ENCODE data around the gene CALY.

CALY gene

DNA sequence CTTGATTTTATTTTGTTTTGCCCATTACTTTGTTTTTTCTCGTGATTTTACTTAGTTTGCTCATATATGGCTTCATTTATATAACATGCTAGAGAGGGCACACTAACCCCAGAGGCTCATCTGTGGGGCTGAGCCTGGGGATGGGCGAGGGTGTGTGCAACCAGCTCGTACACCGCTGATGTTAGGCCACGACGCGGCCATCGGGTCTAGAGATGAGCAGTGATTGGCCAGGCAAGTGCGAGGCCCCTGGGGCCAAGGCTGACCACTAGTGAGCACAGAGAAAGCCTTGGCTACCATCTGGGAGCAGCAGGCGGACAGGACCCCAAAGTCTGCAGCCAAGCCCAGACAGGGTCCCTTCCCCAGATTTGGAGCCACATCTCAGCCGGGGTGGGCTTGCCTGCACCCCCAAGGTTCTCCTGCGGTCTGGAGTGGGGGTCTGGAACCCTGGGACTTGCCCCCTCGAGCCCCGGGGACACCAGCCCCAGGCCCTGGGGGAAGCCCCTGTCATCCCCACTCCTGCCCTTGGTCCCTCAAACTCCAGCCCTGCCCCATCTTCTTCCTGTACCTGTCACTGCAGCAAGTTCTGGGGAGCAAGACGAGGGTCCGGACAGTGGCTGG is 17.4 kb upstream of the CALY start:
- Histone ChIP-seq H3K4me1 (ENCODE audit: control insufficient read depth, insufficient read depth, low read depth, low read length) (peaks cover 27% of the 10 kb centered on the region), H3K4me2 (ENCODE audit: low read length, poor library complexity, severe bottlenecking) (no peak overlapping the region), H3K79me1 (replicated peaks; ENCODE audit: low read length, poor library complexity, severe bottlenecking) (peaks cover 16% of the 10 kb centered on the region), H2AFZ (ENCODE audit: low read depth, low read length) (no peak overlapping the region), H3K4me3 (ENCODE audit: insufficient read depth in 1 of 2, low read depth in 1 of 2, low read length in 2 of 2) (no peak overlapping the region), H3K36me3 (ENCODE audit: control insufficient read depth in 1 of 2, insufficient read depth in 2 of 2, low read depth in 1 of 2, low read length in 2 of 2) (peaks cover 0 to 26% of the 10 kb centered on the region in 2 experiments), H3K9me3 (ENCODE audit: control insufficient read depth, low read length) (no peaks in the 10 kb centered on the region), H4K91ac (ENCODE audit: low read length) (no peak overlapping the region), H2BK5ac (ENCODE audit: low read depth, low read length, poor library complexity, severe bottlenecking) (no peak overlapping the region), H2BK120ac (ENCODE audit: low read depth, low read length) (no peak overlapping the region), H2AK5ac (ENCODE audit: low read length, severe bottlenecking) (no peak overlapping the region), H3K23ac (ENCODE audit: low read length in 2 of 2) (no peak overlapping the region), H4K8ac (ENCODE audit: low read length) (no peak overlapping the region), H2BK12ac (ENCODE audit: low read length in 2 of 2) (no peak overlapping the region), H3K4ac (ENCODE audit: low read depth in 1 of 2, low read length in 2 of 2) (no peak overlapping the region), H2BK15ac (ENCODE audit: low read depth, poor library complexity, severe bottlenecking) (no peak overlapping the region), H3K14ac (ENCODE audit: low read length in 2 of 2) (no peak overlapping the region), H3K27ac (ENCODE audit: low read length, poor library complexity, severe bottlenecking) (no peak overlapping the region), H3K9ac (ENCODE audit: low read length) (no peak overlapping the region), H3K27me3 (ENCODE audit: control insufficient read depth in 1 of 2, insufficient read depth in 1 of 2, low read length in 2 of 2) (peaks cover 3 to 45% of the 10 kb centered on the region in 2 experiments), H3K18ac (ENCODE audit: low read depth in 1 of 2, low read length in 2 of 2) (no peak overlapping the region)
- 88% methylated on average over 15 of the region's 16 CpGs for WGBS
- no peak for DNase-seq

DNA sequence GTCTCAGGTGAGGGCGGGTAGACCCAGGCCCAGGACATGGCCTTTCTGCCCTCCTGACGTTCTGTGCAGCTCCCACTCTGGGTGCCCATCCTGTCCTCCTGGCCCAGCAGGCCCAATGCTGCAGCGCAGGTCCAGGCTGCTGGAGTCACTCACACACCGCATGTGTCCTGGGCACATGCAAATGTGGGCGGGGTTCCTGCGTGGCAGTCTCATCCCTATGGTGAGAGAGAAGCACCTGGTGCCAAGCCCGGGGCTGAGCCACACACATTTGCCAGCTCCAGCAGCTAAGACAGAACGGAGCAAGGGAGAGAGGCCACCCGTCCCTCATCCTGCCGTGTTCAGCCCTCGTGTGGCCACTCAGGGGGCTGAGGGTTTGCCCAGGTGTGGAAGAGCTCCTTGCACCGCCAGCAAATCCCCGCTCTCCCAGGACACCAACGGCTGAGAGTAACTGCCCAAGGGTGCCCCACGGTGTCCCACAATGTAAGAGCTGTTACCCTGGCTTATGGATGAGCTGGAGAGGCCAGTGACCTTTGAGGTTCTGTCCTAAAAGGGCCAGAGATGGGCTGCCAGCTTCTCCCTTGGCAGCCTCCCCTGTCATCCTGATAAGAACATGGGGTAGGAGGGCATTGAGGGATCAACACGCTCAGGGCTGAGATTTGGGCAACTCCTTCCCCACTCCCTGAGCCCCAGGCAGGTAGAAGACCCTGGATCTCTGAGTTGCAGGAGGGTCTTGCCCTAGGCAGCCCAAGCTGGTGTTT is 16.7 kb upstream of the CALY start:
- Histone ChIP-seq H2BK120ac (ENCODE audit: low read depth, low read length) (no peak overlapping the region), H3K27ac (ENCODE audit: low read length, poor library complexity, severe bottlenecking) (no peak overlapping the region), H3K9me3 (ENCODE audit: control insufficient read depth, low read length) (no peaks in the 10 kb centered on the region), H2AK5ac (ENCODE audit: low read length, severe bottlenecking) (no peak overlapping the region), H3K27me3 (ENCODE audit: control insufficient read depth in 1 of 2, insufficient read depth in 1 of 2, low read length in 2 of 2) (peaks cover 5 to 46% of the 10 kb centered on the region in 2 experiments), H3K14ac (ENCODE audit: low read length in 2 of 2) (no peak overlapping the region), H3K4me3 (ENCODE audit: insufficient read depth in 1 of 2, low read depth in 1 of 2, low read length in 2 of 2) (no peak overlapping the region), H3K79me1 (replicated peaks; ENCODE audit: low read length, poor library complexity, severe bottlenecking) (peaks cover 16% of the 10 kb centered on the region), H3K36me3 (ENCODE audit: control insufficient read depth in 1 of 2, insufficient read depth in 2 of 2, low read depth in 1 of 2, low read length in 2 of 2) (peaks cover 0 to 26% of the 10 kb centered on the region in 2 experiments), H3K4me2 (ENCODE audit: low read length, poor library complexity, severe bottlenecking) (no peak overlapping the region), H2BK12ac (ENCODE audit: low read length in 2 of 2) (no peak overlapping the region), H2BK15ac (ENCODE audit: low read depth, poor library complexity, severe bottlenecking) (no peak overlapping the region), H3K4ac (ENCODE audit: low read depth in 1 of 2, low read length in 2 of 2) (no peak overlapping the region), H2BK5ac (ENCODE audit: low read depth, low read length, poor library complexity, severe bottlenecking) (no peak overlapping the region), H2AFZ (ENCODE audit: low read depth, low read length) (no peak overlapping the region), H3K9ac (ENCODE audit: low read length) (no peak overlapping the region), H4K91ac (ENCODE audit: low read length) (no peak overlapping the region), H3K4me1 (ENCODE audit: control insufficient read depth, insufficient read depth, low read depth, low read length) (peaks cover 29% of the 10 kb centered on the region), H4K8ac (ENCODE audit: low read length) (no peak overlapping the region), H3K18ac (ENCODE audit: low read depth in 1 of 2, low read length in 2 of 2) (no peak overlapping the region), H3K23ac (ENCODE audit: low read length in 2 of 2) (no peak overlapping the region)
- DNase-seq: no peak
- WGBS: 78% methylated on average over 16 of the region's 16 CpGs

DNA sequence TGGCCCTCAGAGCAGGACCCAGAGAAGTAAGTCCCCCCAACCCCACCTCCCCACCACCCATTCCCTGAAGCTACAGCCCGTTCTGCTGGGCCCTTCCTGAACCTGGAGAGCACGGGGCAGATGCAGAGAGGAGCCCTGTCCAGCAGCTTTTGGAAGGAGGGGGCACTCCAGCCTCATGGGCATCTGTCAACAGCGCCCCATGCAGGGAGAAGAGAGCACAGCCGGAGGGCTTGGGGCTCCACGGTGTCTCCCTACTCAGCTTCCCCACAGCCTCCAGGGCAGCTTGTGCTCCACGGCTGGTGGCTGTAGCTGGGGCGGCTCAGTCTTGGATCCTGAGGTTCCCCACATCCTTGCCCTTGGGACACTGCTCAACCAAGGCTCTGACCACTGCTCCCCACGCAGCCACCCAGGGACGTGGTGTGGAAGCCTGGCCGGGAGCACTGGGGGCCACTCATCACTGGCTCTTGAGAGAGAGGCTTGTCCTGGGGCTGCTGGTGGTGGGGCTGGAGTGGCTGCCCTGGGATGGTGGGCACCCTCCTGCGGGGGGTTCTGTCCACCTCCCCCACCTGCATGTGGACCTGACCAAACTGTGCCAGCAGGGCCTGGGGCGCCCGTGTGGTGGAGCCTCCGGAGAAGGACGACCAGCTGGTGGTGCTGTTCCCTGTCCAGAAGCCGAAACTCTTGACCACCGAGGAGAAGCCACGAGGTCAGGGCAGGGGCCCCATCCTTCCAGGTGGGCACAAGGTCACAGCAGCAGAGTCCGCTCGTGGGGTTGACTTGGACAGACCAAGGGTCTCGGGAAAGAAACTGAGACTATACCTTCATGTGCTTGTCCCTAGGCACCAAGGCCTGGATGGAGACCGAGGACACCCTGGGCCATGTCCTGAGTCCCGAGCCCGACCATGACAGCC is 15.0 kb upstream of the CALY start:
- no peak overlapping the region for H2BK12ac ChIP-seq (ENCODE audit: low read length in 2 of 2)
- H3K27me3 ChIP-seq (ENCODE audit: control insufficient read depth in 1 of 2, insufficient read depth in 1 of 2, low read length in 2 of 2): peaks cover 8 to 57% of the 10 kb centered on the region in 2 experiments
- no peak overlapping the region for H2BK5ac ChIP-seq (ENCODE audit: low read depth, low read length, poor library complexity, severe bottlenecking)
- H4K91ac ChIP-seq (ENCODE audit: low read length): no peak overlapping the region
- H4K8ac ChIP-seq (ENCODE audit: low read length): no peak overlapping the region
- 76% methylated on average over 23 of the region's 24 CpGs for WGBS
- H3K4me3 ChIP-seq (ENCODE audit: insufficient read depth in 1 of 2, low read depth in 1 of 2, low read length in 2 of 2): no peak overlapping the region
- no peak overlapping the region for H3K23ac ChIP-seq (ENCODE audit: low read length in 2 of 2)
- no peak for DNase-seq
- no peak overlapping the region for H2AFZ ChIP-seq (ENCODE audit: low read depth, low read length)
- peaks cover 16% of the 10 kb centered on the region for H3K79me1 ChIP-seq (replicated peaks; ENCODE audit: low read length, poor library complexity, severe bottlenecking)
- H3K4me1 ChIP-seq (ENCODE audit: control insufficient read depth, insufficient read depth, low read depth, low read length): peaks cover 22% of the 10 kb centered on the region
- no peak overlapping the region for H3K4me2 ChIP-seq (ENCODE audit: low read length, poor library complexity, severe bottlenecking)
- H3K14ac ChIP-seq (ENCODE audit: low read length in 2 of 2): no peak overlapping the region
- no peak overlapping the region for H3K4ac ChIP-seq (ENCODE audit: low read depth in 1 of 2, low read length in 2 of 2)
- H3K9ac ChIP-seq (ENCODE audit: low read length): no peak overlapping the region
- no peak overlapping the region for H3K18ac ChIP-seq (ENCODE audit: low read depth in 1 of 2, low read length in 2 of 2)
- no peak overlapping the region for H2BK120ac ChIP-seq (ENCODE audit: low read depth, low read length)
- H3K36me3 ChIP-seq (ENCODE audit: control insufficient read depth in 1 of 2, insufficient read depth in 2 of 2, low read depth in 1 of 2, low read length in 2 of 2): peaks cover 0 to 26% of the 10 kb centered on the region in 2 experiments
- no peak overlapping the region for H2AK5ac ChIP-seq (ENCODE audit: low read length, severe bottlenecking)
- H2BK15ac ChIP-seq (ENCODE audit: low read depth, poor library complexity, severe bottlenecking): no peak overlapping the region
- no peak overlapping the region for H3K27ac ChIP-seq (ENCODE audit: low read length, poor library complexity, severe bottlenecking)
- no peaks in the 10 kb centered on the region for H3K9me3 ChIP-seq (ENCODE audit: control insufficient read depth, low read length)

DNA sequence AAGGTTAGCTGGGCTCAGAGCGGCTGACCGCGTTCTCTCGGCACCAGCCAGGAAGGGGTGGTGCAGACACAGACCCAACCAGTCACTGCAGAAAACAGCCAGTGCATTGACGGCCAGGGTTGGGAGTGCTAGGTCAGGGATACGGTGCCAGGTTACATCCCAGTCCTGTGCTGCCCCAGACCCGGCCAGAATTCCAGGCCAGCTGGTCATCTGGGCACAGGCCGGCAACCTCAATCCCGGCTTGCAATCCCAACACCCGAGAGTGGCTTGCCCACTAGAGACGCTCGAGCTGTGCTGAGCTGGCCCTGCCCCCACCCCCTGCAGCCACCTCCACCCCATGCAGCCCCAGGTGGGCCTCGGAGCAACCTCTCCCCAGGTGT is 14.2 kb upstream of the CALY start:
- H3K36me3 ChIP-seq (ENCODE audit: control insufficient read depth in 1 of 2, insufficient read depth in 2 of 2, low read depth in 1 of 2, low read length in 2 of 2): peaks cover 0 to 21% of the 10 kb centered on the region in 2 experiments
- H2AFZ ChIP-seq (ENCODE audit: low read depth, low read length): no peak overlapping the region
- H2BK15ac ChIP-seq (ENCODE audit: low read depth, poor library complexity, severe bottlenecking): no peak overlapping the region
- H3K4me1 ChIP-seq (ENCODE audit: control insufficient read depth, insufficient read depth, low read depth, low read length): peaks cover 15% of the 10 kb centered on the region
- no peak overlapping the region for H4K8ac ChIP-seq (ENCODE audit: low read length)
- no peak overlapping the region for H3K27ac ChIP-seq (ENCODE audit: low read length, poor library complexity, severe bottlenecking)
- no peak overlapping the region for H2AK5ac ChIP-seq (ENCODE audit: low read length, severe bottlenecking)
- no peak overlapping the region for H2BK5ac ChIP-seq (ENCODE audit: low read depth, low read length, poor library complexity, severe bottlenecking)
- H3K14ac ChIP-seq (ENCODE audit: low read length in 2 of 2): no peak overlapping the region
- no peak overlapping the region for H4K91ac ChIP-seq (ENCODE audit: low read length)
- H3K9ac ChIP-seq (ENCODE audit: low read length): no peak overlapping the region
- no peak for DNase-seq
- H2BK120ac ChIP-seq (ENCODE audit: low read depth, low read length): no peak overlapping the region
- no peak overlapping the region for H3K23ac ChIP-seq (ENCODE audit: low read length in 2 of 2)
- no peaks in the 10 kb centered on the region for H3K9me3 ChIP-seq (ENCODE audit: control insufficient read depth, low read length)
- H2BK12ac ChIP-seq (ENCODE audit: low read length in 2 of 2): no peak overlapping the region
- 67% methylated on average over 12 of the region's 13 CpGs for WGBS
- H3K79me1 ChIP-seq (replicated peaks; ENCODE audit: low read length, poor library complexity, severe bottlenecking): peaks cover 9% of the 10 kb centered on the region
- H3K4me2 ChIP-seq (ENCODE audit: low read length, poor library complexity, severe bottlenecking): no peak overlapping the region
- no peak overlapping the region for H3K18ac ChIP-seq (ENCODE audit: low read depth in 1 of 2, low read length in 2 of 2)
- peaks cover 8 to 57% of the 10 kb centered on the region in 2 experiments for H3K27me3 ChIP-seq (ENCODE audit: control insufficient read depth in 1 of 2, insufficient read depth in 1 of 2, low read length in 2 of 2)
- no peak overlapping the region for H3K4ac ChIP-seq (ENCODE audit: low read depth in 1 of 2, low read length in 2 of 2)
- H3K4me3 ChIP-seq (ENCODE audit: insufficient read depth in 1 of 2, low read depth in 1 of 2, low read length in 2 of 2): no peak overlapping the region
